Measurements from ENCODE around the gene NINJ1.
A peak's percentile ranks its signal among the peaks of the same experiment; 100 is the strongest.

Gene NINJ1

DNA sequence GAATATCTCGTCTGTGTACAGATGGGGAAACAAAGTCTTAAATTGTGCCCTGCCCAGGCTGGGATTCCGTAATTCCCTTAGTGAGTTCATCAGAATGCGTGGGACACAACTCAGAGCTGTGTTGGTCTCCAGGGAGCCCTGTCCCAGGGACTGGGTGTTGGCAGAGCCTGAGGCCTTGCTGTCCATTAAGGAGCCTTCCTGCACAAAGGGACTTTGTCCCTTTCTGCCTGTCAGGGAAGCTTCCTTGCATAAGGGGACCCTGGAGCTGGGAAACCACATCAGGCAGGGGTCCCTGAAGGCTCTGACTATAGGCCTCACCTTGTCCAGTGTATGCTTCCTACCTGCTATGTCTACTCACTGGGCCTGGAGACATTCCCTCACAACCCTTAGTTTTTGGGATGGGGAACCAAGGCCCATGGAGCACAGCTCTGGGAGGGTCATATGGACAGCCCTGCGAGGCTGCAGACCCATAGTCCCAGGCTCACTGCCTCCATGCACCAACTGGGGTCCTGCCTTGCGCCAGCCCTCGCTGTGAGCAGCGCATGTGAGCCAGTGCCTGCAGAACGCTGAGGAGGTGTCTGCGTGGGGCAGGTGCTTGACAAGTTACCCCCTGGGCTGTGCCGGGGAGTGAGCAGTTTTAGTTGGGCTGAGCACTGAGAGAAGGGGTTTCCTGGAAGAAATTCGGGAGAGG lies 36.4 kb downstream of the NINJ1 start:
- no peak for TF ChIP-seq CTCF (conservative IDR thresholded peaks at IDR 0.05; ENCODE audit: low read depth, low read length)
- DNase-seq (ENCODE audit: low read depth), result no peak
- peak overlapping the region; percentile 84 for H3K4me3 ChIP-seq (ENCODE audit: low read depth, low read length)

DNA sequence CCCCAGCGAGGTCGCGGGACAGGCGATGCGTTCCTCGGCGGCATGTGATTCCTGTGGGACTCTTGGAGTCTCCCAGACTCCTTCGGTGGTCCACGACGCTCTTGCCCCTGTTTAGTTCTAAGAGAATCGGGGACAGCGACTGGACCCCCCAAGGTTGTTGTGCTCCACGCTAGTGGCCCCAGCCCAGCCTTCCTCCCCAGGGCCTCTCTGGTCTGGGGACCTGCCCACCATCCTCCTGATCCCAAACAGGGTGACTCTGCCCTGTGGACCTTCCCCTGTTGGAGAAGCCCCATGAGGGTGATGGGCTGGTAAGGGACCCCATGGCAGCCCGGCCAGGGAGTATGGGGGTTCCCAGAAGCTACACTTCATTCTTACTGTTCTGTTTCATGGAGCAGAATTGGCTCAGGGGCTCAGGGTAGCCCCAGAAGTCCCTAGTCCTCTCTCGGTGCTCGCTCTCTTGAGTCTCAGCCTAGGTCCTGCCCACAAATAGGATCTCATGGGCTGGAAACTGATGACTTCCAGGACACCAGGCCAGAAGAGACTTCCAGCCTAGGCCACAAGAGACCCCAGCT lies 37.2 kb downstream of the NINJ1 start:
- no peak for TF ChIP-seq CTCF (conservative IDR thresholded peaks at IDR 0.05; ENCODE audit: low read depth, low read length)
- H3K4me3 ChIP-seq (ENCODE audit: low read depth, low read length), result peak overlapping the region; percentile 84
- no peak for DNase-seq (ENCODE audit: low read depth)

GRCh38 chr9:93096131-93096802 lies 37.8 kb downstream of the NINJ1 start, which contains the start of gene CARD19:
Gene CARD19, plus strand, starts transcription at chr9:93096217. Its CDS starts 129 bp downstream, at chr9:93096346.
- no peak for TF ChIP-seq CTCF (conservative IDR thresholded peaks at IDR 0.05; ENCODE audit: low read depth, low read length)
- peak within 1 kb of the TSS; percentile 84 for H3K4me3 ChIP-seq (ENCODE audit: low read depth, low read length)
- DNase-seq (ENCODE audit: low read depth), result peak; percentile 40

- no peak for TF ChIP-seq CTCF (conservative IDR thresholded peaks at IDR 0.05; ENCODE audit: low read depth, low read length)
- peak overlapping the region; percentile 61 for H3K4me3 ChIP-seq (ENCODE audit: low read depth, low read length)
- peak; percentile 99 for DNase-seq (ENCODE audit: low read depth)
These were observed 38.6 kb downstream of the NINJ1 start for GRCh38 chr9:93095205-93096130.

DNA sequence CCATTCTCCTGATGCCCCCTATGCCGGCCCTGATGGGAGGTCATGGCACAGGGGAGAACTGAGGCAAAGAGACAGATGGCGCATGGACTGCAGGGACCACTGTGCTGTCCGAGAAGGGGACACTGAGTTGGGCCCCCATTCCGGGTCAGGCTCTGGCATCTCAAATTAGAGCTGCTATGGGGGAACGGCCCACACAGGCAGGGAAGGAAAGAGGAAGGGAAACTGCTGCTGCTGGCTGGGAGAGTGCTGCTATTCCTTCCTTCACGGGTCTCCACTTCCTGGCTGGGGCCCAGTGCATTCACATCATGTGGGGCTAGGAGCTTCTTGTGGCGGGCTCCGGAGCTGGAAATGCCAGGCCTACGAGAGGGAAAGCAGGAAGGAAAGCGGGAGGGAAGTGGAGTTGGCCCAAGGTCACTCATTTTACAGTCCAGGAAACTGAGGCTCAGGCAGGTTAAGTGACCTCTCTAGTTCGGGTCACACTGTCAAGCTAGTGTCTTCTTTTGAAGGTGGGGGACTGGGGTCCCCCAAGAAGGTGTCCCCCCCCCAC lies 39.3 kb downstream of the NINJ1 start:
- no peak for TF ChIP-seq CTCF (conservative IDR thresholded peaks at IDR 0.05; ENCODE audit: low read depth, low read length)
- no peak for DNase-seq (ENCODE audit: low read depth)
- peak overlapping the region; percentile 61 for H3K4me3 ChIP-seq (ENCODE audit: low read depth, low read length)

GRCh38 chr9:93093877-93094657 lies 40.0 kb downstream of the NINJ1 start:
- no peak overlapping the region for H3K4me3 ChIP-seq (ENCODE audit: low read depth, low read length)

More at GRCh38 chr9:93093877-93094657, 40.0 kb downstream of the NINJ1 start:
- no peak for DNase-seq (ENCODE audit: low read depth)
- no peak for TF ChIP-seq CTCF (conservative IDR thresholded peaks at IDR 0.05; ENCODE audit: low read depth, low read length)

Data from choroid plexus epithelial cell (primary cell).